DMS153 treated with DMSO at 0.1 percent for 48 hours (cell line): ENCODE measurements around the gene HSF5.
A peak's percentile ranks its signal among the peaks of the same experiment; 100 is the strongest.
"Not testable (repeated sequence)": the region's sequence is repeated elsewhere in the genome, so short reads cannot be mapped to it uniquely, and the experiment has no call there.

Experiments used
- DNase-seq: peaks from one replicate; lab custom pipeline; 2025; ENCODE audit not compliant: unreplicated experiment; lab: John Stamatoyannopoulos, UW

HSF5 gene

DNA sequence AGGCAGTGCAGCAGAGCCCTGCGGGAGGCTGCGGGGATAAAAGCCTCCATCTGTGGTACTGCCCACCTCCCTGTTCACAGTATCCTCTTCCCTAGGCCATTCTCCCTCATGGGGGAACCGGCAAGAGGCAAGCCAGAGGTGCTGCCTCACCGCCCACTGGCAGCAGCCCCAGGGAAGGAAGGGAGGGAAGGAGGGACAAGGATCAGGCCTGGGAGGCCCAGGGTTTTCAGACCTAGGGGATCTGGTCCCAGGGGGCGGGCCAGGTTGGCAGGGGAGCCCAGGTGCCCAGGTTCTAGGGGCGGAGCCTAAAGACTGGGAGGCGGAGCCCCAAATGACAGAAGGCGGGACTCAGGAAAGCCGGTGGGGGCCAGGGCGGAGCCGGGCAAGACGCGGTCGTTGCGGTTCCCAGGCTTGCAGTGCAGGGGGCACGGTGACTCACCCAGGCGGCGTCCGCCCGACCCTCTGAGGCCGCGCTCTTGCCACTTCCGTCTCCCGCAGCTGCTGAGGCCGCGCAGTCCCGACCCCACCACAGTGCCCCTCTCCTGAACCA, 29.2 kb upstream of the HSF5 start:
- peak; percentile 59 for DNase-seq

DNA sequence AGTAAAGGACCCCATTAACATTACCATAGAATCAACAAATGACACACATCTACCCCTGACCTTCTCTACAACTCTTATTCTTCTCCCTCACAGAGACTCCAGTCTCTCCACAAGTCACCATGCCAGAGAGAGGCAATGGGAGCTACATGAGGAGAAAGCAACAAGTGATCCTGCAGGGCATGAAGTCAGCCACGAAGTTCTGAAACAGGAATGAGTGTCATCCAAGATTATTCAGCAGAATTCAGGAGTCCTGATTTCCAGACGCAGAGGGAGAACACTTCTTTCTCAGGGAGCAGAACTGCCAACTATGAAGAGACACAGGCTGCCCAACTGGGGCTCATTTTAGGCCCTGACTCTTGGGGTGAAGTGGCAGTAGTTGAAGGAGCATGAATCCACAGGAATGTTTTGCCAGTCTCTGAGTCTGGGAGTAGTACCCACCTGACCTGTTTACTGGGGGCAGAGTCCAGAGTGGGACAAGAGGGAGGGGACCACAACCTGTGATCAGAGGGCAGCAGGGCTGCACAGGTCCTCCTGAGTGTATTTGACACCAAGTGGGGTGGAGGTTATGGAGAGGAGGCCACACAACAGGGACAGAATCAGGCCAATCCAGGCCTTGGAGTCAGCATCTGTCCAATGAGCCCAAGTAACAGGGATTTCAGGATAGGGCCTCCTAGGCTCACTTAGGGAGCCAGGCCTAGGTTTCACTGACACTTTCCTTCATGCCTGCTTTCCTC, 28.6 kb upstream of the HSF5 start:
- no peak for DNase-seq

DNA sequence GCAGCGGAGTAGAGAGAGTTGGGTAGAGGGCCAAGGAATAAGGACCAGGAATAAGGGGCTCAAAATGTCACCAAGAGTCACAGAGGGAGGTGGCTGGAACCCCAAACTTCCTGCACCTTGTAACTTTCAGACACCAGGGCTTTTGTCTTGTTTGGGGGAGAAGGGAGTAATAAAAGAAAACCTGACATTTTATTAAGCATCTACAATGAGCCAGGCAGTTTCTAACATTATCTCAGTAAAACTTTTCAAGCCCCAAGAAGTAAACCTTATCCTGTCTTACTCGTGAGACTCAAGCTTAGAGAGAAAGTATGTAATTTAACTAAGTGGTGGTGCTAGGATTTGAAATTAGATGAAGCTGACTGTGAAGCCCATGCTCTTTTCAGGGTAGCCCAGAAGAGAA, 27.1 kb upstream of the HSF5 start:
- DNase-seq, result no peak

DNA sequence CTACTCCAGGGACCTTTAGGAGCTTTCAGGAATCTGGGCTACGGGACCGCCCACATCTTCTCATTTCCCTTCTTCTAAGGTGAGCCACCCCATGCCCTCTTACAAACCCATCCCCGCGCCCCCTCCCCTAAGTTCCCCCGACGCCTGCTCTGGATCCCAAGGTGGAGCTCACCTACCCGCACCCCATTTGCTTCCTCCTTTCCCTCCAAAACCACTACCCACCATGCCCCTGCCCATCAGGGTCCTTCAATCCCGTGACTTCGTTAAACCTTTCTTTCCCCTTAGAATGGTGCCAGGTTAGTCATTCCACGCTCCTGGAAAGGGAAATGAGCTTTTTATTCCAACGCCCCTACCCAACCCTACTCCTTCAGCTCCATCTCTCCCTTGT, 26.6 kb upstream of the HSF5 start:
- DNase-seq, result no peak

DNA sequence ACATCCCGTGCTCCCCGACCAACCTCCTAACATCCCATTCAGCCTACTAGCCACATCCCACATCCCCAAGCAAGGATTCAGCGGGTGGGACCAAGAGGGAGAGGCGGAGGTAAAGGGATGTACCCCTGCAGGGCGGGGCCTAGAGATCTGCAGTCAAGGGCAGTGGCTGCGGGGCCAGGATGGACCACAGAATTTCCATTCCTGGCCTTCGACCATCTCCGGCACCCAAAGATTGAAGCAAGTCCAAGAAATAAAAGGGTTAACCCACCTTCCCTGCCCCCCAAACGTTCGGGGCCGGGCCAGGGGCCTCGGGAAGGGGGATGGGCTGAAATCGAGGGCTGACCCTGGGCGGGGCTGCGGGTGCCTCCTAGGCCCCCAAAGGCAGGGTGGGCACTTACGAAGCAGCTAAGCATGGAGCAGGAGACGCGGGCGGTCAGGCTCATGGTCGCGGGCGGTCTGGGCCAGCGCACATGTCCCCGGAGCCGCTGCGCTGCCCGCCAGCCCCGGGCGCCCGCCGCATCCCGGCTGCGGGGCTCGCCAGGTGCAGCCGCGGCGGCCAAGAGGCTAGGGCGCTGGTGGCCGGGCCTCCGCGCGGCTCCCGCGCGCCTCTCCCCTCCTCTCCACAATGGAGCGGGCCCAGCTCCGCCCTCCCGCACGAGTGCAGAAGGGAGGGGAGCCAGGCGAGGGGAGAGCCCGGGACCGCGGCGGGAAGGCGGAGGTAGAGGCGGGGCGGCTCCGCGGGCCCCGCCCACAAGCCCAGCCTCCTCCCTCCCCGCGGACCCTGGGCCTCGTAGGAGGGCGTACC, 26.0 kb upstream of the HSF5 start, which contains the start of gene MTMR4:
TSS of gene MTMR4 (minus strand) at position 674 of the 805 bp plus-strand sequence. CDS start at position 443, 231 bp downstream.
- DNase-seq, result peak; percentile 65

DNA sequence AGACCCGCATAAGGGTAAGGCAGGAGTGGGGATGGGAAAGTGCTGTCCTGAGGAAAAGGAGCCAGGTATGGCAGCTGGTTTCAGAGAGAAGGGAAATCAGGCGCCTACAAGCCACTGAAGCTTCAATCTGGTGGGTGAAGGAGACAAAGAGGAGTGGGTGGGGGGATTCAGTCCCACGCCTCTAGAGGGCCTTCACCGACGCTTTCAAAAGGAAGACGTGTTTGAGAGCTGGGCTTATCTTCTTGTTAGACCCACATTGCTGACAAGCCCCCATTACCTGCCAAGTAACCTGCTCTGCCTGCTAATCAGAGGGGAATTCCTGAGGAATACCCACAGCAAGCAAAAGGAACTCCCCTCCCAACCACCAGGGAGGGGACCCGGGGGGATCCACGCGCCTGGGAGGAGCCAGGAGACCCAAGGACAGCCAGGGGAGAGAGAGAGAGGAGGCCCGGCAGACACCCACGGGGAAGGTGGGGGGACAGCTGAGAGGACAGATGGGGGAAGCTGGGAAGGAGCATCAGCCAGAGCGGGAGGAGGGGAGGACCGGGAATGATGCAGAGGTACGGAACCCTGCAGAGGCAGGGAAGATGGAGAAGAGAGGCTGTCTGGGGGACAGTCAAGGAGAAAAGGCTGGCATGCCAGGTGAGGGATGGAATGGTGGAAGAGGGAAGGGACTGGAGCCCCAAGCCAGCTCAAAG, 25.2 kb upstream of the HSF5 start:
- no peak for DNase-seq

DNA sequence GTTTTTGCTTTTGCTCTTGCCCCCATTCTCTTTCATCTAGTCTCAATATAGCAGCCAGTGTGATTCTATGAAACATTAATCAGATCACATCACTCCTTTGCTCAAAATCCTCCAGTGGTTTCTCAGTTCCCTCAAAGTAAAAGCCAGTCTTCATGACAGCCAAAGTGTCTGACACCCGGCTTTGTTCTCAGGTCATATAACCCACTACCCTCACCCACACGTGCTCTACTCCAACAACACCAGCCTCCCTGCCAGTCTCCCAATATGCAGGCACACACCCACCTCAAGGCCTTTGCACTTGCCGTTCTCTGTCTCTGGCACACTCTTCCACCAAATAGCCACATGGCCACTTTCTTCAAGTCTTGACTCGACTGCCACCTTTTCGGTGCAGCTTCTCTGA, 21.9 kb upstream of the HSF5 start:
- no peak for DNase-seq

DNA sequence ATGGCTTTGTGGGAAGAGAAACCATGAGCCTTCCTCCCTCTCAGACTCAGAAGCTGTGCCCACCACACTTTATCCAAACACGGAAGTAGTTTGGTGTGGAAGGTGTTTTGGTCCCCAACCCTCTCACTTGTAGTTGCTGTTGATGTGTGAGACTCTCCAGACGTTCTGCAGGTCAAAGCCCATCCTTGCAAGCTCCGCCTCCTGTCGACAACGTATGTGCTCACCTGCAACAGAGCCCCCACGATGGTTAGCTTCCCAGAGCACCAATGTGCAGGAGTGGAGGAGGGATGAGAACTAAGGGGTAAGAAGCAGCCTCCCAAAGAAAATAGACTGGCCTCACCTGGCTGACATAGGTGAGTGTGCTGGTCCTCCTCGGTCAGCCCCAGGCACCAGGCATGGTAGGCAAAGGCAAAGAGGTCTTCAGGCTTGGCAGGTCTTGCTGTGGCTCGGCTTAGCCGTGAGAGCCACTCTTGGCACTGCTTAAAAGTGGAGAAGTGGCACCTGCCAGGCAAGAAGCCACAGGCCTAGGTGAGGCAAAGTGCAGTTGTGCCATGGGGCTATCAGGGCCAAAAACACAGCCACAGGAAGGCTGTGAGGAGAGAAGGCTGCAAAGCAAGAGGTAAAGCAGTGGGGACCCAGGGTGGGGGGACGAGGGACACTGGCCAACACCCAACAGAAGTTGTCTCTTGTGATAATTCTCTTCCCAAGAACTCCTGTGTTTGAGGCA, 20.3 kb upstream of the HSF5 start:
- DNase-seq, result no peak

DNA sequence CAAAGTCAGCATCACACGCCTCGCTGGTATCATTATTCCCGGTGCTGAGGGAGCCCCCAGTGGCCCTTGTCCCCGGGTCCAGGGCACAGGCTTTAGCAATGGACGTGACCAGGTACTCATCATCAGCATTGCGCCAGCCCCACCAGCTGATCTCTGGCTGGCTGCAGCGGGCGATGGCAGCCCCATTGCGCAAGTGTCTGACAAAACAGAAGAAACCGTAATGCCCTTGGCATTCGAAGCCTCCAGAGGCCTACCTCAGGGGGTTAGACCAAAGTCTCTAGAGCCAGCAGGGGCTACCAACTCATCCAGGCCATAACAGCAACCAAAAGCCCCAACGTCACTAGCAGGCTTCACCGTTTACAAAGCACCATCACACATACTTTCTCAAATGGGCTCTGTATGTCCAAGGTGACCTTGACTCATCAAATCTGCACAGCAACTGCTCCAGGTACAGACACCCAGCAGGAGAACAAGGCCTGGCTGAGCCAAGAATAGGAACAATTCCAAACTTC, 19.0 kb upstream of the HSF5 start:
- DNase-seq, result no peak

DNA sequence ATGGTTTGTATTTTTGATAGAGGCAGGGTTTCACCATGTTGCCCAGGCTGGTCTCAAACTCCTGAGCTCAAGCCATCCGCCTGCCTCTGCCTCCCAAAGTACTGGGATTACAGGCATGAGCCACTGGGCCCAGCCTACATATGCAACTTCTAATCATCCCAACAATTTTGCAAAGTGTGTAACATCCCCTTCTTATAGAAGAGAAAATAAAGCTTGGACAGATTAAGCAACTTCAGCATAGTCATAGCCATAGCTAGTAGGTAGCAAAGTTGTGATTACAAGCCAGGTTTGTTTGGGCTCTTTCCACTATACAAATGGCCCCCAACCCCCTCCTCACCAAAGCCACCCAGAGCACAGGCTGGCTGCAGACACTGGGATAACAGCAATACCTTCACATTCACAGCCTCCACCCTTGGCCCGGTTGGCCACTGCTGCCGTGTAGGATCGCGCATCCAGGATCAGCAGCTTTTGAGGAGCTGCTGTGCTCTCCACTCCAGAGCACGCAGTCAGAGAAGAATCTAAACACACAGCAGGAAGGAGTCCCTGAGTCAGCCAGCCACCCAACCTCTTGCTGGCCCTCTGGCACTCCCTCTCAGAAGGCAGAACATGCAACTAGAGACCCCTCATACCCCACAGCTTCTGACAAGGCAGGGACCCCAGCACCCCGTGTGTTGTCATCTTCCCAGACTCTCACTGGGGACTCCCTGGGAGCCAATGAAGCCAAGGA, 18.3 kb upstream of the HSF5 start:
- DNase-seq, result no peak

DNA sequence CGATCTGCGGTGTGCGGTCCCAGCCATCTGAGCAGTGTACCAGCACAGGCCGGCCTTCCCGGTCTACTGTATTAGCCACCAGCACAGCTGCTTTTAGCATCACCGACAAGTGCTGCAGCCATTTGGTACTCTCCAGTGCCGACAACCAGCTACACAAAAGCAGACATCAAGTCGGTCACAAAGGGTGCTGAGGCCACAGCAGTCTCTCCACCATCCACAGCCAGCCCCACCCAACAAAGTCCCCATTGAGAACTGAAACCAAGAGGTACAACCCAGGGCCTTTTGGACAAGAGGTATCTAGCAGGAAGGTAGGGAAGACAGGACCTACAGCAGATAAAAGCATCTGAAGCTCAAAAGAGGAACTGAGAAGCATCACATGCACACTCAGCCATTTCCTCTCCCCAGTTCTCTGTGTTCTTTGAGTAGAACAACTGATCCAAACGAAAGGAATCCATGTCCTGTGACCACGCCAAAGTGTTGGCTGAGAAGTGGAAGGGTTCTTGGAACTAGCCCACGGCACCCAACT, 16.7 kb upstream of the HSF5 start:
- no peak for DNase-seq

DNA sequence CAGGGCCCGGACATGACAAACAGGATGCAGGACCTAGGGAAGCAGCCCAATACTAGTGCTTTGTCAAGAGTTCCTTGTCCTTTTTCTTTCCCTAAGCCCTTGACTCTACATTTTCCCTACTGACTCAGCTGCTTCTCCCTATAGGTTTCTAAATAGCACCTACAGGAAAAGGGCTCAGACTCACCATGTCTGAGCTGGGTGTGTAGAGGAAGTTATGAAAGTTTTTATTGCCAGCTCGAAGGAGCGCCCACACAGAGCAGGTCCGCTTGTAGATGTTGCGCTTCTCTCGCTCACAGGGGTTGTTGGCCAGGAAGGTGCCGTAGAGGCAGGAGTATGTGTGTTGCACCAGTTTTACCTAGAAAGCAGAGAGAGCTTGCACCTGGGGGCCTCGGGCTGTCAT, 15.7 kb upstream of the HSF5 start:
- no peak for DNase-seq

DNA sequence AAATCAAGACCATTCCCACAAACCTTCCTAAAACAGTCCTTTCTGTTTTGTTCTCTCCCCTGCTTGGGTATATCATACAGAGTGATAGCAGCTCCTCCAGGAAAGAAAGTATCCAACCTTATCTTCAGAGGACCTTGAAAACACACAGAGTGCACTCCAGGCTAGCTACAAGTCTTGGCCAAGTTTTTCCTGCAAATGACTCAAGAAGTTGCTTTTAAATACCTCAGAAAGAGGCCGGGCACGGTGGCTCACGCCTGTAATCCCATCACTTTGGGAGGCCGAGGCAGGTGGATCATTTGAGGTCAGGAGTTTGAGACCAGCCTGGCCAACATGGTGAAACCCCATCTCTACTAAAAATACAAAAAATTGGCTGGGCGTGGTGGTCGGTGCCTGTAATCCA, 14.9 kb upstream of the HSF5 start:
- DNase-seq, result not testable (repeated sequence)

DNA sequence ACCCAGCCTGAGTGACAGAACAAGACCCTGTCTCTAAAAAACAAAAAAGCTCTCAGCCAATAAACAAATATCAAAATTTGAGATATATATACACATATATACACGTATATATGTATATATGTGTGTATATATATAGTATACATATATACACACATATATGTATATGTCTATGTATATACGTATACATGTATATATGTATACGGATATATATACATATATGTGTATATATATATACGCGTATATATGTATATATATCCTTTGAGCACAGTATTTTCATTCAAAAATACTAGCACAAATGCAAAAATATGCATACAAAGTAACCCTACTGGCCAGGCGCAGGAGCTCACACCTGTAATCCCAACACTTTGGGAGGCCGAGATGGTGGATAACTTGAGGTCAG, 13.2 kb upstream of the HSF5 start:
- DNase-seq, result no peak

DNA sequence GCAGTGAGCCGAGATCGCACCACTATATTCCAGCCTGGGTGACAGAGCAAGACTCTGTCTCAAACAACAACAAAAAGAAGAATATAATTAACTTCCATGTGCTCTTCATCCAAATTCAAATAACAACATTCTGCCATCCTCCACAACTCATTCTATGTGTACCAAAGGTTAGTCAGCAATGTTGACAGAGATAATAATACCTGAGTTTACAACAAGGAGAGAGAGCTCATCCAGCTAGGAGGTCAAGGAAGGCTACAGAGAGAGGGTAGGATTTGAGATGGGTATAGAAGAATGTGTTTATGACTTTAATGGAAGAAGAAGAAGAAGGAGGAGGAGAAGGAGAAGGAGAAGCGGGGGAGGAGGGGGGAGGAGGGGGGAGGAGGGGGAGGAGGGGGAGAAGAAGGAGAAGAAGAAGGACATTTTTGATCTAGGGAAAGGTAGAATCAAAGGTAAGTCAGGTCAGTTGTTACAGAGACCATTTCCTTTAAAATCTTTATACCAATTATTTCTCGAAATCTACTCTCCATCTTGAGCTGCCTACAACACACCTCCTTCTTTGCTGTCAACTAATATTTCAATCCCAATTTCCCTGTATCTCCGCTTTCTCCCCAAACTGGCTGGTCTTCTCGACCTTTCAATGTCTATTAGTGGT, 10.1 kb upstream of the HSF5 start:
- no peak for DNase-seq

DNA sequence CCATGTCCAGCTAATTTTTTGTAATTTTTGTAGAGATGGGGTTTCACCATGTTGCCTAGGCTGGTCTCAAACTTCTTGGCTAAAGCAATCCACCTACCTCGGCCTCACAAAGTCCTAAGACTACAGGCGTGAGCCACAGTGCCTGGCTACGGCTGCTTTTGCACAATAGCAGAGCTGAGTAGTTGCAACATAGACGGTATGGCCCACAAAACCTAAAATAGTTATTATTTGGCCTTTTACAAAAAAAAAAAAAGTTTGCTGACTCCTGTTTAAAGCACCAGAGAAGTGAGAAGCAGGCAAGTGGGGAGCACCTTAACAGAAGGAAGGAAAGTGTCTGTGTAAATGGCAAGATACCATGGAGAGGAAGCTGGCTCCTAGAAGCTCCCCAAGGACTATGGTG, 5.3 kb upstream of the HSF5 start:
- DNase-seq, result no peak

DNA sequence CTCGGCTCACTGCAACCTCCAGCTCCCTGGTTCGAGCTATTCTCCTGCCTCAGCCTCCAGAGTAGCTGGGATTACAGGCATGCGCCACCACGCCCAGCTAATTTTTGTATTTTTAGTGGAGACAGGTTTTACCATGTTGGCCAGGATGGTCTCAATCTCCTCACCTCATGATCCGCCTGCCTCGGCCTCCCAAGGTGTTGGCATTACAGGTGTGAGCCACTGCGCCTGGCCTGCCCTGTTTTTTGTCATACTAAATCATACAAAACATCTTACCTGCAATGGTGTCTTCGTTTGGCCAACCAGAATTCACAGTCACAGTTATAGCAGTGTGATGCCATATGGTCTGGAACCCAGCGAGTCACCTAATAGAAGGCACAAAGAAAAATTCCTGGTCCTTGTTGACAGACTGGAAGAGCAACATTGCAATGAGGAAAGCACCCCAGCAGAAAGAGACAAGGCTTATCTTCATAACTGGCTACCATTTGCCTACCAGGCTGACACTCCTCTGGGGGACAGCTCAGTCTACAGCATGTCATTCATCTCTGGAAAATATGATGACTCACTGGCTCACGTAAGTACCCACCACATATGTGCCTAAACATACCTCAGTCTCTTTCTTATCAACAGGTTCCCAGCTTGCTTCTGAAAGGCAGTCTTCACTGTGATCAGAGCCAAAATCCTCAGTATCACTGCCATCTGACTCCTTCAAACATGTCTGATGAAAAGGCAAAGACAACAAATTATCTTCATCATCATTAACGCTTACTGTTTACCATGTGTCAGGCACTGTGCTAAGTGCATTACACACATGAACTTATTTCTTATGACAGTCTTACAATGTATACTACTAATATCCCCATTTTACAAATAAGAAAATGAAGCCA, 4.3 kb upstream of the HSF5 start:
- no peak for DNase-seq

DNA sequence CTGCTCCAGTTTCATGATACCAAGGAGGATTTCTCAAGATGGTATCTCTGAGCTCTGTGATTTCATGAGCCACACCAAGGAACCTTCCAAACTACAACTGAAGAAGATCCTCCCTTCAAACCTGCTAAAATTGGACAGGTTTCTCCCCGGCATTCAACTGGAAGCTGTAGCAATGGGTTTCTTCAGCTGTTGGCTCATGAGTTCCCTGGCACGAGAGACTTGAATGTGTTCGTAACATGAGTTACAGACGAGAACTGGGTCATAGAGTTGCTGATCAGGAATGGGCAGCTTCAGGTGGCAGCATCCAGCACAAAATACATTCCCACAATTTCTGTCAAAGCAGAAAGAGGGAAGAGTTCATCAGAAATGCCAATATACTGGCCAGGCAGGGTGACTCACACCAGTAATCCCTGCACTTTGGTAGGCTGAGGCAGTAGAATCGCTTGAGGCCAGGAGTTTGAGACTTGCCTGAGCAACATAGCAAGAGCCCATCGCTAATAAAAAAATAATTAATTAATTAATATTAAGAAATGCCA, 3.4 kb upstream of the HSF5 start:
- DNase-seq, result no peak
